Lower leg skin (tissue), 4 donors: ENCODE results near the gene BEST2. TPM values are rescaled to one million over a fixed set of nuclear protein-coding genes. Genes with fewer than 3 reads are reported as not detected.

Experiments
- DNase-seq, 2 donors: peaks; one replicate each; pipeline ENCODE4 v3.0.0-alpha.2; 2019; ENCODE audit warnings: low spot score in 2 of 2
- H3K4me3 ChIP-seq: fragments of 200-600 bp; sonication (generic); 2 replicates; pipeline ENCODE4 v1.5.1; 2017; ENCODE audit warnings: mild to moderate bottlenecking, low read depth; ENCODE audit not compliant: poor library complexity, severe bottlenecking
- POLR2A ChIP-seq, 2 donors: fragments of 450-650 bp; IDR thresholded peaks; one replicate each; pipeline ENCODE4 v1.6.1; 2016 to 2017; ENCODE audit warnings: antibody characterized with exemption in 2 of 2, mild to moderate bottlenecking in 1 of 2, moderate library complexity in 1 of 2
- WGBS, 2 donors: methylation state at CpG; one replicate each; pipeline ENCODE4 v1.1.5; 2018; 5-methylcytosine and 5-hydroxymethylcytosine counted together
- intact Hi-C: fragments of 100-400 bp; cut with DNase I; formaldehyde crosslinking; loops from one replicate; pipeline ENCODE4 v1.15.0; 2023; ENCODE audit warnings: low total_unique reads
- total RNA-seq, 4 donors: library from RNA; depleted of rRNA; stranded (reverse); fragments of >200 nt; gene quantifications; one replicate each; pipeline ENCODE4 v1.1.0, GENCODE V29; 2016
- TF ChIP-seq, protein P1 (sequence below), 3 donors: fragments of 450-650 bp; IDR thresholded peaks; one replicate each; pipeline ENCODE4 v1.5.1; 2016; ENCODE audit warnings: antibody characterized with exemption in 3 of 3, mild to moderate bottlenecking in 3 of 3, moderate library complexity in 2 of 3

Gene BEST2
- total RNA-seq, 4 donors from 2014 or later: 58.3 to 116 (median 85.5) TPM

DNA sequence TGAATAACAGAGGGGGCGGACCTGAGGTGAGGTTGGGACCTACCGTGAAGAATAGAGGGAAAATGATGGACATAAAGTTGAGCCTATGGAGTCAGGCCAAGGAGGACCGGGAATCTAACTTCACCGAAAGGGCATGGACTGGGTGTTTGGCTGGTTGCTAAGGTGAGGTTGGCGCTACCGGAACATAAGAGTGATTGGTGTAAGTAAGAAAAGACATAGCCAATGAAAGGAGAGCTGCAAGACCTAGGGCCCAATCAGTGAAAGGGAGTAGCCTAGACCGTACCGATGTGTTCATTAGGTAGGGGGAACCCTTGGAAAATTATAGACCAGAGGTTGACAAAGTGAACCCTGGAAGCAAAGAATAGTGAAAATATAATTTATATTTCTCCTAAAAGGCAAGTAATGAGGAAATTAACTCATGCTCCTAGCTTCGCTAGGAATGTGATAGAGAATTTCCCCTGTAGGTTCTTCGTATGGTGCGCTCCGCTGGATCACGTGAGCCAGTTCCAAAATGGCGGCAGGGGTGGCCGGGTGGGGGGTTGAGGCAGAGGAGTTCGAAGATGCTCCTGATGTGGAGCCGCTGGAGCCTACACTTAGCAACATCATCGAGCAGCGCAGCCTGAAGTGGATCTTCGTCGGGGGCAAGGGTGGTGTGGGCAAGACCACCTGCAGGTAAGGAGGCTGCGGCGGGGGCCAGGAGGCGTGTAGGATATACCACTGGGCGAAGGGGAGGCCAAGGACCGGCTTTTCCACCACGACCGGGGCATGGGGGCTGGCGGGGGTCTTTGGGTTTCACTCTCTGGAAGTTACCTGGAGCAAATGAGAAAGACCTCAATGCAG is 14.4 kb upstream of the BEST2 start, which contains the start of gene GET3:
TSS of gene GET3 (plus strand) at position 503 of the 840 bp plus-strand sequence. CDS start at position 512, 9 bp downstream.
- peak; percentile 97 for DNase-seq
- intact Hi-C loops: no loop called here
- WGBS, 2 donors: 0% methylated on average over 27 to 29 of the region's 29 CpGs
- peak within 1 kb of the TSS; percentile 67 for H3K4me3 ChIP-seq
- TF ChIP-seq, protein P1, sequence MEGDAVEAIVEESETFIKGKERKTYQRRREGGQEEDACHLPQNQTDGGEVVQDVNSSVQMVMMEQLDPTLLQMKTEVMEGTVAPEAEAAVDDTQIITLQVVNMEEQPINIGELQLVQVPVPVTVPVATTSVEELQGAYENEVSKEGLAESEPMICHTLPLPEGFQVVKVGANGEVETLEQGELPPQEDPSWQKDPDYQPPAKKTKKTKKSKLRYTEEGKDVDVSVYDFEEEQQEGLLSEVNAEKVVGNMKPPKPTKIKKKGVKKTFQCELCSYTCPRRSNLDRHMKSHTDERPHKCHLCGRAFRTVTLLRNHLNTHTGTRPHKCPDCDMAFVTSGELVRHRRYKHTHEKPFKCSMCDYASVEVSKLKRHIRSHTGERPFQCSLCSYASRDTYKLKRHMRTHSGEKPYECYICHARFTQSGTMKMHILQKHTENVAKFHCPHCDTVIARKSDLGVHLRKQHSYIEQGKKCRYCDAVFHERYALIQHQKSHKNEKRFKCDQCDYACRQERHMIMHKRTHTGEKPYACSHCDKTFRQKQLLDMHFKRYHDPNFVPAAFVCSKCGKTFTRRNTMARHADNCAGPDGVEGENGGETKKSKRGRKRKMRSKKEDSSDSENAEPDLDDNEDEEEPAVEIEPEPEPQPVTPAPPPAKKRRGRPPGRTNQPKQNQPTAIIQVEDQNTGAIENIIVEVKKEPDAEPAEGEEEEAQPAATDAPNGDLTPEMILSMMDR (IDR thresholded peaks at IDR 0.05): no peak
- TF ChIP-seq POLR2A (IDR thresholded peaks at IDR 0.05): no peak

DNA sequence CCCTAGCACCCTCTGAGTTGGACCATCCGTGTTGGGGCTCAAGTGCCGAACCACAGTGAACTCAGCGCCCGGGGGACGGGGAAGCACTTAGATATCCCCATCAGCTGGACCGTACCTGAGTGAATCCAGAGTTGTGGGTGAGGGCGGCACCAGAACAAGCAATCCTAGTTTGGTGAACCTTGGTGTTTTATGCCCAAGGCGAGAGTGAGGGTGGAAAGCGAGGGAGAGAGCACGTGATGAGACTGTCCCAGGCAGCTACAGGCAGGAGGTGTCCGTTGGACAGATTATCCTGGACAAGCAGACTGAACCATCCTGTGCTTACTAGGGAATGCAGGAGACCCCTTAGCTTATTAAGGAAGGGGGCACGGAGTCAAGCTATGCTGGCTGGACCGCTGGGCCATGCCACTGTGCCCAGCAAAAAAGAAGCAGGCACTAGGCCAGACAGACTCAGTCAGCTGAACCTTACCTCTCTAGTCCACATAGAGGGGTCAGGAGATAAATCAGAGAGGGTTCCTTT is 13.7 kb upstream of the BEST2 start:
- 12% methylated on average over 9 to 13 of the region's 13 CpGs for WGBS, 2 donors
- intact Hi-C loops: no loop called here
- no peak for DNase-seq
- TF ChIP-seq, protein P1 (IDR thresholded peaks at IDR 0.05): no peak
- TF ChIP-seq POLR2A (IDR thresholded peaks at IDR 0.05): no peak
- H3K4me3 ChIP-seq: peak overlapping the region; percentile 67

- WGBS, 2 donors: 76 to 79% methylated on average over 15 to 22 of the region's 22 CpGs
- no peak overlapping the region for H3K4me3 ChIP-seq
- TF ChIP-seq POLR2A (IDR thresholded peaks at IDR 0.05): no peak
- TF ChIP-seq, protein P1 (IDR thresholded peaks at IDR 0.05): no peak
- intact Hi-C loops: no loop called here
- no peak for DNase-seq
These were observed 6.3 kb upstream of the BEST2 start for GRCh38 chr19:12745166-12745897.

DNA sequence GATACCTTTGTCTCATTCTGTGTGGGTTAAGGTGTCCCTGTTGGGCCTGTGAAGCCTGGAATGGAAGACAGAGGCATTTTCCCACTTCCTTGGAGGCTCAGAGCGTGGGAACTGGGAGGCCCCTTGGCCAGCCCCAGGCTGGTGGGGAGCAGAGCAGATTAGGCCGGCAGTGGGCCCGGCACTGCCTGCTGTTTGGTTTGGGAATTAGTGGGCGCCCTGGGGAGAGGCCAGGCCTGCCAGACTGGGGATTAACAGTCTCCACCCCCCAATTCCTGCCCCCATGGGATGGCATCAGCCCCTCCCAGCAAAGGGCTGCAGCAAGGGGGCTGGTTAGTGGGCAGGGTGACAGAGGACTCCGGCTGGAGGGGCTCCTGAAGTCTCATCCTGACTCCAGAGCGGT is 3.1 kb upstream of the BEST2 start:
- no peak overlapping the region for H3K4me3 ChIP-seq
- intact Hi-C loops: no loop called here
- DNase-seq: no peak
- no peak for TF ChIP-seq POLR2A (IDR thresholded peaks at IDR 0.05)
- TF ChIP-seq, protein P1 (IDR thresholded peaks at IDR 0.05): no peak
- 71 to 86% methylated on average over 5 of the region's 6 CpGs for WGBS, 2 donors

DNA sequence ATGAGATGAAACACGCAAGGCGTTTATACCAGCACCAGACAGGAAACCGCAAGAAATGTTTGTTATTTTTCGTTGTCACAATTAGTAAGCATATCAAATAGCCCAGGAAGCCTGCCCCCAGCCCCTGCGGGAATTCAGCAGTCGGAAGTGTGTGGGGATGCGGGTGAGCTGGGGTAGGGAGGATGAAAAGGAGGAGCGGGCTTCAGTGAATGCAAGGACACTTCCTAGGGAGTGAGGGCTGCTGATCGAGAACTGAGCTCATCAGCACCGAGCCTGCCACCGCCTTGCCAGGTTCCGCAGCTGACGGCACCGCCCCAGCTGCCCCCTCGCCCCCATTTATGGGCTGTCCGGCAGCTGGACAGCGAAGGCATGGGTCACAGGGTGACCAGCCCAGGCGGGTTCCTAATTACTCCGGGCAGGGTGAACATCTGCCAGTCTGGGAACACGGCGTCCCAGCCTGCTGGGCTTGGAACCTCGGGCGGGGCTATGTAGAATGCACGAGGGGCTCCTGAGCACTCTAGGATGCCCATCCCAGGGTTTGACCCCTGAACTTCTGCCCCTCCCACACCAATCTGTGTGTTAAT is 1.6 kb upstream of the BEST2 start:
- DNase-seq: no peak
- H3K4me3 ChIP-seq: no peak overlapping the region
- WGBS, 2 donors: 17 to 24% methylated on average over 16 to 24 of the region's 24 CpGs
- intact Hi-C loops: no loop called here
- TF ChIP-seq POLR2A (IDR thresholded peaks at IDR 0.05): no peak
- TF ChIP-seq, protein P1 (IDR thresholded peaks at IDR 0.05): no peak
